ENCODE data around the gene ABRAXAS1.

ABRAXAS1 gene

GRCh38 chr4:83449009-83449408 is 35.9 kb downstream of the ABRAXAS1 start:
- DNase-seq: no peak

DNA sequence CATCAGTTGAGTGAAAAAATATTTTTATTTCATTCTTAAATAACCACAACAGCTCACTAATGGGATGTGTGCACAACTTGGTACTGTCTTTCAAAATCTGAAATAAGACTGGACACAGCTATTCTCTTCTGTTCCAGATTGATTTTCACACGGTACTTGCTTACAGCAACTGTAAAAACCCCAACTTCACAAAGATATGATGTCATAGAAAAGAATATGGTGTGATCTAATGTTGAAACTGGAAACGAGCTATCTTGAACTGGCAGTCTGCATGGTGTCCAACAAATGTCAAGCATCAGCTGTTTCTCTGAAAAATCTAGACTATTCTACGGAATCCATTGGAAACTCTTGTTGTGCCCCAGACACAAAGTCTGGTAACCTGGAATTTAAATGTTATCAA is 44.0 kb downstream of the ABRAXAS1 start:
- no peak for DNase-seq

- DNase-seq: no peak
Measured at GRCh38 chr4:83440148-83440814, 44.6 kb downstream of the ABRAXAS1 start.

GRCh38 chr4:83438719-83439118 is 46.2 kb downstream of the ABRAXAS1 start:
- no peak for DNase-seq

- DNase-seq: no peak
Measured at GRCh38 chr4:83436680-83437079, 48.2 kb downstream of the ABRAXAS1 start.

- DNase-seq: no peak
Measured at GRCh38 chr4:83431200-83431599, 53.7 kb downstream of the ABRAXAS1 start.

DNA sequence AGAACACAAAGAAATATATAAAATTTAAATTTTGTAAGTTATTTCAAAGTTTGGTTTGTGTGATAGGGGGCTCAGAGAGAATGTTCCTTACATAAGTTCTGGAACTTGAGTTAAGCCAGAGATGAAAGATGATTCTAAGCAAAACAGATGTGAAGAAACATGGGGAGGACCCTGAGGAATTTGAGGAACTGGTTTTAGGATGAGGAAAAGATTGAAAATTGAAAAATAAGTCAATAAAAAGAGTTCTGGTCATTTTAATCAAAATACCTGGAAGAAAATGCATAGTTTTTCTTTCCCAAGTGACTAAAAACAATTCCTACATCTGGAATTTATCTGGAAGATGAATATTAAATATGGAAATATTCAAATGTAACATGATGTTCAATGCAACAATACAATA is 66.7 kb downstream of the ABRAXAS1 start:
- no peak for DNase-seq

GRCh38 chr4:83417566-83417965 is 67.3 kb downstream of the ABRAXAS1 start:
- DNase-seq: no peak

DNA sequence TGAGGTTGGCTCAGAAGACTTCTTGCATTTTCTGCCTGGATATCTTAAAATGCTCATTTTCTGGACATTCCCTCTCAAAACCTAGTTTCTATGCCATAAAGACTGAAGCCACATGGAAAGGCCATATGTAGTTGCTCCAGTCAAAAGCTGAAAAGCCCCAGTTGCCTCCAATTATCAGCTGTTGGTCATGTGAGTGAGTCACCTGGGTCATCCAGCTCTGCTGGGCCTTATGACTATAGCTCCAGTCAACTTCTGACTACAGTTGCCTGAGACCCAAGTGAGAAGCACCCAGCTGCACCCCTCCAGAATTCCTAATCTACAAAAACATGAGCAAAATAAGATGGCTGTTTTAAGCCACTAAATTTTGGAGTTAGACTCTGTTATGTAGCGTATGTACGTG is 71.2 kb downstream of the ABRAXAS1 start:
- DNase-seq: no peak
